ENCODE results near the gene PUSL1. TPM values are rescaled to one million over a fixed set of nuclear protein-coding genes. Genes with fewer than 3 reads are reported as not detected.

The PUSL1 gene
- total and polyA plus RNA-seq, 2 experiments from 2014 or later, result 41.5 to 55.8 TPM

GRCh38 chr1:1343811-1344421 is 35.5 kb downstream of the PUSL1 start:
- H4K20me1 ChIP-seq (replicated peaks; ENCODE audit: insufficient read depth), result peaks cover 3% of the 10 kb centered on the region
- Mint-ChIP-seq H3K4me3 (no peak overlapping the region), H3K27me3 (ENCODE audit: insufficient read depth, low read depth, poor library complexity) (peaks cover 10% of the 10 kb centered on the region)

More at GRCh38 chr1:1343811-1344421, 35.5 kb downstream of the PUSL1 start:
- DNase-seq (ENCODE audit: low spot score) (no peak), ATAC-seq (no peak)
- peaks cover 13% of the 10 kb centered on the region for H3K4me1 Mint-ChIP-seq
- H3K27ac ChIP-seq (ENCODE audit: low read depth), result no peak overlapping the region
- no peaks in the 10 kb centered on the region for H3K36me3 ChIP-seq (ENCODE audit: insufficient read depth)
- no peaks in the 10 kb centered on the region; the same call in 2 of the 3 replicates for H3K9me3 Mint-ChIP-seq
- H3K27me3 ChIP-seq (ENCODE audit: insufficient read depth), result no peaks in the 10 kb centered on the region
- TF ChIP-seq CTCF (conservative IDR thresholded peaks at IDR 0.05; ENCODE audit: low read depth in 2 of 2), result no peak
- TF ChIP-seq CREB1 (CRISPR knock-in tag; IDR thresholded peaks at IDR 0.05; ENCODE audit: low read depth), result no peak
- TF ChIP-seq ZNF462 (CRISPR knock-in tag; IDR thresholded peaks at IDR 0.05), result no peak
- no peak for TF ChIP-seq ZNF331 (CRISPR knock-in tag; IDR thresholded peaks at IDR 0.05; ENCODE audit: low read depth)
- no peak for TF ChIP-seq JUNB (IDR thresholded peaks at IDR 0.05; ENCODE audit: unreplicated experiment)
- no peak for TF ChIP-seq ZNF114 (CRISPR knock-in tag; IDR thresholded peaks at IDR 0.05)
- TF ChIP-seq REST (IDR thresholded peaks at IDR 0.05; ENCODE audit: unreplicated experiment), result no peak
- TF ChIP-seq EZH2 (IDR thresholded peaks at IDR 0.05; ENCODE audit: low read depth, unreplicated experiment), result no peak
- TF ChIP-seq ETS1 (IDR thresholded peaks at IDR 0.05), result no peak
- TF ChIP-seq STAT1 (IDR thresholded peaks at IDR 0.05; ENCODE audit: unreplicated experiment), result no peak
- TF ChIP-seq EZH2phosphoT487 (IDR thresholded peaks at IDR 0.05; ENCODE audit: unreplicated experiment), result no peak
- no peak for TF ChIP-seq POLR2AphosphoS5 (IDR thresholded peaks at IDR 0.05; ENCODE audit: low read depth)
- TF ChIP-seq NANOG (IDR thresholded peaks at IDR 0.05; ENCODE audit: borderline replicate concordance), result no peak
- H3K79me2 ChIP-seq (replicated peaks; ENCODE audit: insufficient read depth), result peaks cover 14% of the 10 kb centered on the region
- H3K9me2 ChIP-seq (ENCODE audit: insufficient read depth), result no peaks in the 10 kb centered on the region
- H3K4me2 ChIP-seq, result no peak overlapping the region
- H3K4me3 ChIP-seq, result no peak overlapping the region
- peaks cover 18% of the 10 kb centered on the region for H3K36me3 Mint-ChIP-seq (ENCODE audit: low read depth)
- no peak overlapping the region for H2AFZ ChIP-seq
- peaks cover 7% of the 10 kb centered on the region; the same call in 1 of the 2 replicates for H3K4me1 ChIP-seq (ENCODE audit: insufficient read depth)
- no peak overlapping the region for H3K27ac Mint-ChIP-seq
- peaks cover 15% of the 10 kb centered on the region for H3F3A ChIP-seq (replicated peaks; ENCODE audit: low read depth)

All from GM23338 (cell line).